Activated B cell treated with CpG ODN at 0.5 μM for 24 hours (primary cell): Measurements from ENCODE around the gene MEN1. TPM values are rescaled to one million over a fixed set of nuclear protein-coding genes. Genes with fewer than 3 reads are reported as not detected.

ENCODE experiments used
- ATAC-seq: fragments of 200-7000 bp; cut with Tn5 transposase; one replicate; pipeline ENCODE4 v1.10.0; 2021; ENCODE audit warnings: low read depth, mild to moderate bottlenecking, moderate library complexity
- CTCF ChIA-PET: fragments of 350-600 bp; sonication (Branson Sonifier 250); formaldehyde crosslinking; loops from one replicate; lab custom pipeline; 2021; ENCODE audit warnings: antibody characterized with exemption; lab: Charles Lee
- POLR2A ChIA-PET: fragments of 350-600 bp; sonication (Branson Sonifier 250); formaldehyde crosslinking; loops from one replicate; lab custom pipeline; 2021; ENCODE audit warnings: antibody characterized with exemption; lab: Charles Lee
- DNase-seq: peaks from one replicate; pipeline ENCODE4 v3.0.0; 2022
- H3K27ac Mint-ChIP-seq: one replicate; pipeline ENCODE4 v1.8.0; 2020; ENCODE audit warnings: mixed read lengths
- H3K27me3 Mint-ChIP-seq: one replicate; pipeline ENCODE4 v1.8.0; 2021; ENCODE audit warnings: mixed read lengths
- H3K36me3 Mint-ChIP-seq: one replicate; pipeline ENCODE4 v1.8.0; 2021; ENCODE audit warnings: low read depth, mixed read lengths
- H3K4me1 Mint-ChIP-seq: one replicate; pipeline ENCODE4 v1.8.0; 2021; ENCODE audit warnings: mixed read lengths
- H3K4me3 Mint-ChIP-seq: one replicate; pipeline ENCODE4 v1.8.0; 2020; ENCODE audit warnings: mild to moderate bottlenecking, mixed read lengths
- H3K9me3 Mint-ChIP-seq: one replicate; pipeline ENCODE4 v1.8.0; 2020; ENCODE audit warnings: mixed read lengths
- intact Hi-C: fragments of 100-400 bp; cut with micrococcal nuclease; formaldehyde crosslinking; loops from one replicate; pipeline ENCODE4 v1.15.1; 2024
- total RNA-seq: library from RNA; stranded (reverse); gene quantifications from 2 replicates; pipeline ENCODE4 v1.2.3, GENCODE V29; 2022
- TF ChIP-seq, protein P1 (sequence below): fragments of 200-600 bp; IDR thresholded peaks from one replicate; pipeline ENCODE4 v1.8.0; 2022; ENCODE audit warnings: antibody characterized with exemption, mild to moderate bottlenecking

Gene MEN1
- total RNA-seq, 1 donor from 2014 or later = 44.6 TPM

- no peak for ATAC-seq
- intact Hi-C loops = loop anchor here (1.0 to 5.0 kb wide), 5 partner anchors 9 to 211 kb away; partner anchors contain the start of genes ARL2, MEN1 and SF1
- Mint-ChIP-seq H3K9me3 (no peaks in the 10 kb centered on the region), H3K27ac (peak overlapping the region; percentile 91), H3K36me3 (peaks cover 34% of the 10 kb centered on the region), H3K27me3 (no peaks in the 10 kb centered on the region), H3K4me3 (peak overlapping the region; percentile 83), H3K4me1 (peaks cover 49% of the 10 kb centered on the region)
- TF ChIP-seq, protein P1, sequence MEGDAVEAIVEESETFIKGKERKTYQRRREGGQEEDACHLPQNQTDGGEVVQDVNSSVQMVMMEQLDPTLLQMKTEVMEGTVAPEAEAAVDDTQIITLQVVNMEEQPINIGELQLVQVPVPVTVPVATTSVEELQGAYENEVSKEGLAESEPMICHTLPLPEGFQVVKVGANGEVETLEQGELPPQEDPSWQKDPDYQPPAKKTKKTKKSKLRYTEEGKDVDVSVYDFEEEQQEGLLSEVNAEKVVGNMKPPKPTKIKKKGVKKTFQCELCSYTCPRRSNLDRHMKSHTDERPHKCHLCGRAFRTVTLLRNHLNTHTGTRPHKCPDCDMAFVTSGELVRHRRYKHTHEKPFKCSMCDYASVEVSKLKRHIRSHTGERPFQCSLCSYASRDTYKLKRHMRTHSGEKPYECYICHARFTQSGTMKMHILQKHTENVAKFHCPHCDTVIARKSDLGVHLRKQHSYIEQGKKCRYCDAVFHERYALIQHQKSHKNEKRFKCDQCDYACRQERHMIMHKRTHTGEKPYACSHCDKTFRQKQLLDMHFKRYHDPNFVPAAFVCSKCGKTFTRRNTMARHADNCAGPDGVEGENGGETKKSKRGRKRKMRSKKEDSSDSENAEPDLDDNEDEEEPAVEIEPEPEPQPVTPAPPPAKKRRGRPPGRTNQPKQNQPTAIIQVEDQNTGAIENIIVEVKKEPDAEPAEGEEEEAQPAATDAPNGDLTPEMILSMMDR = no peak
- POLR2A ChIA-PET = interaction anchor here (0.8 to 7.1 kb wide), 17 partner anchors 7 to 332 kb away, joined by 4 to 86 read pairs (median 6); partner anchors contain the start of genes EHD1, MEN1, RASGRP2 and SF1
- peak; percentile 23 for DNase-seq
- CTCF ChIA-PET = interaction anchor here (0.6 to 5.1 kb wide), 4 partner anchors 15 to 57 kb away, joined by 3 to 29 read pairs (median 3); partner anchors contain the start of gene CDC42BPG
These were observed 8.6 kb downstream of the MEN1 start for GRCh38 chr11:64801561-64802369.

- intact Hi-C loops = loop anchor here (5.0 kb wide), 1 partner anchor 211 kb away; the partner anchor contains the start of gene ARL2
- Mint-ChIP-seq H3K36me3 (peaks cover 35% of the 10 kb centered on the region), H3K4me1 (peaks cover 52% of the 10 kb centered on the region), H3K4me3 (peak overlapping the region; percentile 83), H3K9me3 (no peaks in the 10 kb centered on the region), H3K27ac (peak overlapping the region; percentile 91), H3K27me3 (no peaks in the 10 kb centered on the region)
- DNase-seq = no peak
- no peak for ATAC-seq
- CTCF ChIA-PET = interaction anchor here (0.6 to 5.1 kb wide), 4 partner anchors 14 to 57 kb away, joined by 3 to 29 read pairs (median 3); partner anchors contain the start of gene CDC42BPG
- TF ChIP-seq, protein P1 = no peak
- POLR2A ChIA-PET = interaction anchor here (1.5 to 7.1 kb wide), 8 partner anchors 10 to 113 kb away, joined by 4 to 86 read pairs (median 28); partner anchors contain the start of genes MEN1, RASGRP2 and SF1
These were observed 9.2 kb downstream of the MEN1 start for GRCh38 chr11:64801158-64801464.

DNA sequence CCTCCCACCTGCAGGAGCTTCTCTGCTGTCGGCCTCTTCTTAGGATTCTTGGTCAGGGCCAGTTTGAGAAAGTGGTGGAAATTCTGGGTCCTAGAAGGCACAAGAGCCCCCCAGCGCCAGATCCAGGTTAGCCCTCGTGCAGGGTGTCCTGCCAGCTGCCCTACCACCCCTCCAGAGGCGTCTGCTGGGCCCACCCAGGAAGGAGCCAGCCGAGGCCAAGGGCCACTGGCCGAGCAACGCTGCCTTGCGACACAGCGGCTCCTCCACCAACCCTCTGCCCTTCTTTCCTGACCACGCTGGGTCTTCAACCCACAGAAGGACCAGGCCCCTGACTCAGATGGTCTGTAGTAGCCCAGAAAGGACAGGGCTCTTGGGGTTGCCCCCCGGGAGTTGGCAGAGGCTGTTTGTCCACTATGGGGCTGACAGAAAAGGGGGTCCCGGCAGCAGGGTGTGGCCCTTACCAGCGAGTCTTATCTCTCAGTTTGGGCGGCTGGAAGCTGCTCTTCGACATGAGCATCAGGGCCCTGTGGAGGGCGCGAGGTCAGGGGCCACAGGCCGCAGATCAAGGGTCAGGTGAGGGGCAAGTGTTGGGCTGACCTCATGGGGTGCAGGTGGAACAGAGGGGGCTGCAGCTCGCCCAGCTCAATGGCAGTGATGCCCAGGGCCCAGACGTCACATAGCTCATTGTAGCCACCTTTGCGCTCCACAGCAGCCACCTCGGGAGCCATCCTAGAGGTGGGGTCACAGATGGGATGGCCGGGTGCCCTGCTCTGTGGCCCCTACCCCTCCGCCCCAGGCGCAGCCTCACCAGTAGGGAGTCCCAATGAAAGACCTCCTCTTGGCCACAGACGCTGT, 9.8 kb downstream of the MEN1 start:
- TF ChIP-seq, protein P1 = no peak
- Mint-ChIP-seq H3K9me3 (no peaks in the 10 kb centered on the region), H3K27ac (peak overlapping the region; percentile 91), H3K27me3 (no peaks in the 10 kb centered on the region), H3K4me1 (peaks cover 54% of the 10 kb centered on the region), H3K4me3 (peak overlapping the region; percentile 83), H3K36me3 (peaks cover 35% of the 10 kb centered on the region)
- DNase-seq = no peak
- intact Hi-C loops = loop anchor here (5.0 kb wide), 1 partner anchor 212 kb away; the partner anchor contains the start of gene ARL2
- POLR2A ChIA-PET = interaction anchor here (0.5 to 7.1 kb wide), 14 partner anchors 10 to 697 kb away, joined by 3 to 86 read pairs (median 7); partner anchors contain the start of genes CDC42BPG, MEN1, RASGRP2 and SF1
- no peak for ATAC-seq
- CTCF ChIA-PET = interaction anchor here (0.7 to 5.1 kb wide), 7 partner anchors 14 to 112 kb away, joined by 3 to 29 read pairs (median 3); partner anchors contain the start of gene CDC42BPG

DNA sequence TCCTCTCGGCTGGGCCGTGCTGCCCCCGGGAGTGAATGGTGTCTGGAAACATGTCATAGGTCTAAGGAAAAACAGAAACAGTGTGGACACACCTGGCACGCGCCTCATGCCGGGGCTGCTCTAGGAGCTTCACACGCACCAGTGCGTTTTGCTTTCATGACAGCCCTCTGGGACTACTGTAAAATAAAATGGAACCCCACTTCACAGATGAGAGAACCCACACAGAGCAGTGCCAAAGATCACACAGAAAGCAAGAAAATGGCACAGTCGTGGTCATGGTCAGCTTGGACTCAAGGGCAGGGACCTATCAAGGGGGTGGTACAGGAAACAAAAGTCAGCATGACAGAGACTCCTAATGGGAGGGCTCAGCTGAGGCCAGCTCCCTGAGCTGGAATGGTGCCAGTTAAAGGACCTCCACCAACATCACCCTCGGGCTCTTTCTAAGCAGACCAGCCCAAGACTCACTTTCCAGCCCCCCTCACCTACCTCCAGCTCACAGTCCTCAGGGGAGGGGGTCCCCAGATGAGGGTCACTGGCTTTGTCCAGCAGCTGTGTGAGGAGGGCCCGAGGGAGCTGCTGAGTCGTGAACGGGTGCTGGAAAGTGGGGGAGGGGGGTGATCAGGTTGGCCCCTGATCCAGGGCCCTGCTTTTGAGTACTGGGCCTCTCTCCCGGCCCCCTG, 10.6 kb downstream of the MEN1 start:
- intact Hi-C loops = loop anchor here (1.0 to 5.0 kb wide), 2 partner anchors 12 to 213 kb away; partner anchors contain the start of gene ARL2
- Mint-ChIP-seq H3K27me3 (no peaks in the 10 kb centered on the region), H3K4me3 (peak overlapping the region; percentile 71), H3K36me3 (peaks cover 37% of the 10 kb centered on the region), H3K9me3 (no peaks in the 10 kb centered on the region), H3K4me1 (peaks cover 57% of the 10 kb centered on the region), H3K27ac (peak overlapping the region; percentile 91)
- TF ChIP-seq, protein P1 = no peak
- peak; percentile 32 for DNase-seq
- ChIA-PET POLR2A (interaction anchor here (0.5 to 7.1 kb wide), 16 partner anchors 11 to 698 kb away, joined by 3 to 86 read pairs (median 4); partner anchors contain the start of genes CDC42BPG, MEN1, RASGRP2 and SF1), CTCF (interaction anchor here (0.7 to 5.1 kb wide), 8 partner anchors 13 to 213 kb away, joined by 3 to 29 read pairs (median 3); partner anchors contain the start of genes CDC42BPG and SF1)
- peak; percentile 64 for ATAC-seq
